Heart left ventricle (tissue), 13 donors: ENCODE data around the gene ASTN2.

Experiments
- POLR2A ChIP-seq, 2 donors: fragments of 450-650 bp; IDR thresholded peaks; one replicate each; pipeline ENCODE4 v1.6.1; 2017; ENCODE audit warnings: antibody characterized with exemption in 2 of 2, mild to moderate bottlenecking in 2 of 2, moderate library complexity in 2 of 2
- TF ChIP-seq, protein P1 (sequence below), 12 donors: fragments of 200-600 bp; sonication (generic) in 4 of 12; IDR thresholded peaks; one replicate each; pipeline versions ENCODE4 v1.5.0 to v1.8.0; 2018 to 2022; ENCODE audit warnings: antibody characterized with exemption in 12 of 12, mild to moderate bottlenecking in 5 of 12
- donor health status: ischemic (EF 13 %, LVEDD 7.1; RV severe dilation, severe dysfunction).
- donor health status: DM: no; HTN: yes; CAD: no.
- donor health status: DM: no; HTN: no; CAD: no.
- donor health status: ischemic (EF 25% LVEDD 6.9; RV normal size, moderate dysfunction).
- donor health status: ischemic (EF 25% LVEDD 5.7; RV mildly dilated, moderate dysfunction).
- donor health status: ischemic (EF 35%, LVEDD 5.7; RV mildly dilated, moderate dysfunction).
- donor health status: nonischemic (EF 11% LVEDD 7.7; RV severe dilation, severe dysfunction).
- donor health status: DM: yes; HTN: yes; CAD: no.
- donor health status: PGD.
- donor health status: ischemic (EF 29% LVEDD 5.4; RV normal size, mild dysfunction).
- donor health status: nonischemic (EF 23%, LVEDD 6.1; RV moderate dilation, normal function).

DNA sequence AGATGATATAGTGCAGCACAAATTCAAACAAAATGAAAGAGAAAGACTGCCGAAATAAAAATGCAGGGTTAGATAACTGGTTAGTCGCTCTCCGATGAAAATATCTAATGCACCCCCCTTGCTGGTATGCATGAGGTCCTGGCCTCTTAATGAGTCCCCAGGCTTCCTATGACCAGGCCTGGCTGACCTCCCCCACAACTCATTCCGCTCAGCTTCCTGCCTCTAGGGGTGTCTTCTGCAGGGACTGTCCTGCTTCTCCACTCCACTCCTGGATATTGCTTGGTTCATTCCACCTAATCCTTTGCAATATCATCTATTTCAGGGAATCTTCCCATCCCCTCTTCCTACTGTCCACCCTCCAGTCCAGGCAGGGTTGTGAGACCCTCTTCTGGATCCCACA is 341.8 kb downstream of the ASTN2 start:
- TF ChIP-seq POLR2A (IDR thresholded peaks at IDR 0.05), result no peak
- TF ChIP-seq, protein P1, sequence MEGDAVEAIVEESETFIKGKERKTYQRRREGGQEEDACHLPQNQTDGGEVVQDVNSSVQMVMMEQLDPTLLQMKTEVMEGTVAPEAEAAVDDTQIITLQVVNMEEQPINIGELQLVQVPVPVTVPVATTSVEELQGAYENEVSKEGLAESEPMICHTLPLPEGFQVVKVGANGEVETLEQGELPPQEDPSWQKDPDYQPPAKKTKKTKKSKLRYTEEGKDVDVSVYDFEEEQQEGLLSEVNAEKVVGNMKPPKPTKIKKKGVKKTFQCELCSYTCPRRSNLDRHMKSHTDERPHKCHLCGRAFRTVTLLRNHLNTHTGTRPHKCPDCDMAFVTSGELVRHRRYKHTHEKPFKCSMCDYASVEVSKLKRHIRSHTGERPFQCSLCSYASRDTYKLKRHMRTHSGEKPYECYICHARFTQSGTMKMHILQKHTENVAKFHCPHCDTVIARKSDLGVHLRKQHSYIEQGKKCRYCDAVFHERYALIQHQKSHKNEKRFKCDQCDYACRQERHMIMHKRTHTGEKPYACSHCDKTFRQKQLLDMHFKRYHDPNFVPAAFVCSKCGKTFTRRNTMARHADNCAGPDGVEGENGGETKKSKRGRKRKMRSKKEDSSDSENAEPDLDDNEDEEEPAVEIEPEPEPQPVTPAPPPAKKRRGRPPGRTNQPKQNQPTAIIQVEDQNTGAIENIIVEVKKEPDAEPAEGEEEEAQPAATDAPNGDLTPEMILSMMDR (IDR thresholded peaks at IDR 0.05), result no peak
